ENCODE data around the gene UNC5B.

UNC5B gene

DNA sequence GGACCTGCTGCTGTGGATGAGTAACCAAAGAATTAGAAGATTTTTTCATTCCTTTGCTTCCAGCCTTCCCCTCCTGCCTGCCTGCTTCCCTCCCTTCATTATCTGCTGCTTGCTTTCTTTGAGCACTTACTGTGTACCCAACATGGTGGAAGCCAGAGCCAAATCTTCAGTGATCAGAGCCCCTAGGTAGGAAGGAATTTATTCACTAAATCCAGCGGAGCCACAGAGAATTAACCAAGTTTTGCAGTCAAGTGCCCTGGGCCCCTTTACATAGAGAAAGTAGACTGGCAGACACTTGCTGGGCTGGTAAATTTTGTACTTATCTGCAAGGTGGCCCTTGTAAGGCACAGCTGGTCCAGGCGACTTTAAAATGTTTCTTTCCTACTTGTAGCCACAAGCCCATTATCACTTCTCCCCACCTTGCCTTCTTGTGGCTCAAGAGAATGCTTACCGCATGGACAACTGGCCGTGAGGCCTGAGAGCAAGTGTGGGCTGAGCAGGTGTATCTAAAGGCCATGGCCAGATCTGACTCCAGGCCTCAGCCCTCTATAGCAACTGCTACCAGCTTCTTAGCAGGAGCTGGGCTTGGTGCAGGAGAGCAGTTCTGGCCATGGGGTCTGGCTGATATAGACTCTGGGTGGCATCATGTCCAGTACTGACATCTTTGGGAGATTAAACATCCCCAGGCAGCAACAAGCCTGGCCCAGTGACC lies 11.1 kb downstream of the UNC5B start:
- DNase-seq (ENCODE audit: low spot score), result no peak

DNA sequence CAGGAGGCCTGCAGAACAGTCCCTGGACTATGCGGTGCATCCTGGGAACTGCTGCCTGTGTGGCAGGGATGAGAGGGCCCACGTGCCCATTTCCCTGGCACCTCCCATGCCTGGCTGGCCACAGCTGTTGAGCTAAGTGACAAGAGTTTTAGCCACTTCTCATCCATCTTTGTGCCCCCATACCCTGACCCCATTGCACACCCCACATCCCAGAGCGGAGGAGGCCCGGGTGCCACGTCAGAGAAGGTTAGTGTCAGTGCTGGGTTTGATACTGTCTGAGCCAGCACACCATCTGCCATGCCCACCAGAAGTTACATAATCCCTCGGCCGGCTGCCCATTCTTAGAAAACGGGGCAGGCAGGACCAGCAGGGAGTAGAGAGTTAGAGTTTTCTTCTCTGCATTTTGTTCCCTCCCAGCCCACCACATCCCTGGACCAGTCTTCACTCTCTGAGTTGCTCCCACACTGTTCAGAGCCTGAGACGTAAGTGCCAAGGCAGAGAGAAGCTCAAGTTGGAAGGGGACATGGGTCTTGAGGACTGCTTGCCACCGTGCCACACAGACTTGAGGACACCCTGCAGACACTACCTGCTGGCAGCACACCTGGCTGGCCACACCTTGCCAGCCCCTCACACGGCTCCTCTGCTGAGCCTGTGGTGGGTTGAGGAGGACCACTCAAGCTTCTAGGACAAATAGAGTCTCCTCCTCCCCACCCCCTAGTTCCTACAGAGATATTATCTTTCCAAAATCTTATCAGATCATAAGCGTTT lies 13.1 kb downstream of the UNC5B start:
- peak; percentile 58 for DNase-seq (ENCODE audit: low spot score)

DNA sequence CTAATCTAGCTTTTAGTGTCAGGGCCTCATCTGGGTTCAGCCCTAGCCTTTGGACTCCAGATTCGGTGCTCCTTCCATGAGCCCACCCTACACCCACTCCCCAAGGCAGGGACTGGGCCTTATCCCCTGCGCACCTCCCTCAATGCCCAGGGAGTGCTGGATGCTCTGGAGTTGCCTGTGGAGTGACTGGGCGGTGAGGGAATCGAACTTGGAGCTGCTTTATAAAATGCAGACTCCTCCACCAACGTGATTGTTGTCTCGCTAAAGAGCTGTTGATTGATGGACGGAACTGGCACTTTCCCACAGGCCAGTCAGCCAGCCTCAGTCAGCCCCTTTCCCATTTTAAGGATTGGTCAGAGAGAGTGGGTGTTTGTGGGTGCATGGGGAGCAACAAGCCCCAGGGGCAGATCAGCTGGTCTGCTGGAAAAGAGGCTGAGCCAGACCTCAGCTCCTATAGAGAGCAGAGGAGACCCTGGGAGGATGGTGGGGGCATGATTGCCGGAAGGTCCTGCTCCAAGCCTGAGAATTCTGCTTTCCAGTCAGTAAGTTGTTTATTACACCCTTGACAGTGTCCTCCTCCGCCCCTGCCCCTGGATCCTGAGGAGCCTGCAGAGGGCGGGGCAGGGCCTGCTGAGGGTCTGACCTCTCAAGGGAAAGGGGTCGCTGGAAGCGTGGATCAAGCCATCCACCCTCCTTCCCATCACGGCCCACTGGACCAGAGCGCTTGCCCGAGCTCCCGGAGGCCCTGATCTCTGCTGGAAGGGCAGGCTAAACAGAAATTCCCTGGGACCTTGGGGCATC lies 16.7 kb downstream of the UNC5B start:
- DNase-seq (ENCODE audit: low spot score), result no peak

DNA sequence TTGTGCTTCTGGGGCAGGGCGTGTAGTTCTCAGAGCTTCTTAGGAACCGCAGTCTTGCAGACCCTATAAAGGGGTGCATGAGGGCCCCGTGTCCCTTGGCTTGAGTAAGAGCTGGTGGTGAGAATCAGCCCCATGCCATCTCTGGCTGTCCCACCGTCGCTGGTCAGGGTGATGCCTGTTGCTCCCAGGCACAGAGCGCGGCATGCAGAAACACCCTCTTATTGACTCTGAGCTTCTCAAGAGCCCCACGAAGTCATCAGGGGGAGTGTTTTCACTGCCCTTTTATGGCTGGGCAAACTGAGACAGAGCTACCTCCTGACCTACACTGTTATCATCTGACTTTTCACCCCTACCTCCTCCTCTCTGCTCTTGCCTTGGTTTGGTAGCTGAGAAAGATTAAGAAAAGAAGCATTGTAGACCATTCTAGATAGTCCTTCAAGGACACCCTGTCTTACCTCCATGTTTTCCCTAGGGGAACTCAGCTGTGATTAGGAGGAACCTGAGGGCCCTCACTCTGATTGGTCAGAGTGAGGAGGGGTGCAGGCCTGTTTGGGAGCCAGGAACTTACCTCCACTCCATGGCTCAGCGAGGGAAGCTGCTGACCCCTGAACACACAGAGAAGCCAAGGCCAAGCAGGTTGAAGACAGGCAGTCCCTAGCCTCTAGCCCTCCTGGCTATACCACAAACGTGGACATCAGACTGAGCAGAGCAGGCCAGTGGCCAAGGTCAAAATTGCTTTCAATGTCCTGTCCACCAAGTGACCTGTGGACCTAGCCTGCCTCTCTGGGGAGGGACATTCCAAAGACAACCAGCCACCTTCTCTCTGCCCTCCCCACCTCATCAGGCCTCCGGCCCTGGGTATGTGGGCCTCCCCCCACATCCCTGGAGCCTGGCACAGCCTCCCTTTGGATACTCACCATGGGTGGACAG lies 17.6 kb downstream of the UNC5B start:
- no peak for DNase-seq (ENCODE audit: low spot score)

DNA sequence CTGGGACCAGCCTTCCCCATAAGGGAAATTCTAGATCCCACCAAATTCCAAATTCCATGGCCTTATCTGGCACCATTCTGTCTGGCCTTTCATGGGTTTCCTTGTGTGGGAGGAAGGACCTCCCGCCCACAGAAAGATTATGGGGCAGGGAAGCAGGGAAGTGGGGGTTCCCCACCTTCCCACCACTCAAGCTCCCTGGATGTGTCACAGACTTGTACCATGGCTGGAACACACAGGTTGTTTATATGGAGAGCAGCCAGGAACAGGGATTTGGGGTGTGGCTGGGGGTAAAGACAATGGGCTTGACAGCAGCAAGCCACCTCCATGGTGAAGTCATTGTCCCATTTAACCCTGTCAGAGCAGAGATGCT lies 18.3 kb downstream of the UNC5B start:
- no peak for DNase-seq (ENCODE audit: low spot score)

DNA sequence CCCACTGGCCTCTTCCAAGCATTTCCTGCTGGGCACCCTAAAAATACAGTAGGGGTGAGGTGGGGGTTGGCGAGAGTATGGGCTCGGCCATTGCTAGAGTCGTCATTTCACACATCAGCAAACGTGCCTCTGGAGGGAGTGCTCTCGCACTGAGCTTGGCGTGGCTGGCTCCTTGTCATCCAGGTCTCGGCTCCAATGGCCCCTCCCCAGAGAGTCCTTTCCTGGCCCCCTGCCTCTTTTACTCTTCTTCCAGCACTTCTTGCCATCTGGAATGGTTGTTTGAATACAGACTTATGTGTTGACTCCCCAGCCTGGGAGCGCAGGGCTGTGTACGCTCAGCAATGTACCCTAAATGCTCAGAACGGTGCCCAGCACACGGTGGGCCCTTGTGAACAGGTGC lies 18.8 kb downstream of the UNC5B start:
- no peak for DNase-seq (ENCODE audit: low spot score)

DNA sequence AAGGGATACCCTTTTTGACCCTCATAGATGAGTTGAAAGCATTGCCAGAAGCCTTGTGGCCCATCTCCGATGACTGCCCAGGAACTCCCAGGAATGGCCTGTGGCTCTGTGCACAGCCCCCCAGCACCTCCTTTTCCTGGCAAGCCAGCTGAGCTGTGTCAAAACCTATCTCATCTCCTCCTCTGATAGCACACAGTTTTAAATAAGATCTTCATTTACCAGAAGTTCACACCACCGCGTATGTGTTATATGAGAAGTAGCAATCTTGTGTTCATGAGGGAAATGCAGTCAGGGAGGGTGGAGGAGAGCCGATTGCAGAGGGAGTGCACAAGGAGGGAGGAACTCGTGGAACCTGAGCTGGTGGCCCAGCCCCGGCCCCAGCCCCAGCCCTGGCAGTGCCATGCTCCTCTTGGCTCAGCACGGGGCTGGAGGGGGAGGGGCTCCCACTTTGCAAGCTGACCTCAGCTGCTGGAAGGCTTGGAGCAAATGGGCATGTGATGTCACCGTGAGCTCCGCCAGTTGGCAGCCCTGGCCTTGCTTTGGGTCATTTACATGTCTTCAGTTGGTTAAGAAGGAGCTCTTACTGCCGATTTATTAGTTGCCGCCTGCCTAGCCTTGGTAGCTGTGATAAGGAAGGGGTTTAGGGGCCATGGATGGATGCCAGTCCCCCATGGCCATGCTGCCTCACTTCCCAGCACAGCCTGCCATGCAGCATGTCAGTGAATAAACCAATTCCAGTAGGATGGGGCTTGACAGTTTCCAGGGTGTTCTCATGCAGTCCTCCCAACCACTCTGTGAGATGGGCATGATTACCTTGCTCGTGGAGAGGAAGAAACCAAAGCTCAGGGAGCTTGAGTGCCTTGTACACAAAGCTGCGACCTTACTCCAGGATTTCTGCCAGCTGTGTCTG lies 20.0 kb downstream of the UNC5B start:
- DNase-seq (ENCODE audit: low spot score), result no peak

DNA sequence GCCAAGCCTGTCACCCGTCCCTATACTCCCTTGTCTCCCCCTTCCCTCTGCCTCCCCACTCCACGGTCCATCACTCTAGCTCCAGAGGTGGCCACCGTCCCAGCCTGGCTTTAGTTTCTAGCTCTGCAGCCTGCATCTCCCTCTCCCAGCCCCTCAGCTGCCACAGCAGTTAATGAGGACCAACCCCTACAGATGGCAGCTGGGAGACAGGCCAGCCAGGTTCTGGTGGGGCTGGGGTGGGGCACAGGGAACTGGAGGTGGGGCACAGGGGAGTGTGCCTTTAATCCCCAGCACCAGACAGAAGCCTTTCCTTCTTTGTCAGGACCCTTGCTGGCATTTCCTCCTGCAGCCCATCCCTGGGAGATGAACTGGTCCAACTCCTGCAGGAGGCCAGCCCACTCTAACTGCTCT lies 21.1 kb downstream of the UNC5B start:
- peak; percentile 69 for DNase-seq (ENCODE audit: low spot score)

DNA sequence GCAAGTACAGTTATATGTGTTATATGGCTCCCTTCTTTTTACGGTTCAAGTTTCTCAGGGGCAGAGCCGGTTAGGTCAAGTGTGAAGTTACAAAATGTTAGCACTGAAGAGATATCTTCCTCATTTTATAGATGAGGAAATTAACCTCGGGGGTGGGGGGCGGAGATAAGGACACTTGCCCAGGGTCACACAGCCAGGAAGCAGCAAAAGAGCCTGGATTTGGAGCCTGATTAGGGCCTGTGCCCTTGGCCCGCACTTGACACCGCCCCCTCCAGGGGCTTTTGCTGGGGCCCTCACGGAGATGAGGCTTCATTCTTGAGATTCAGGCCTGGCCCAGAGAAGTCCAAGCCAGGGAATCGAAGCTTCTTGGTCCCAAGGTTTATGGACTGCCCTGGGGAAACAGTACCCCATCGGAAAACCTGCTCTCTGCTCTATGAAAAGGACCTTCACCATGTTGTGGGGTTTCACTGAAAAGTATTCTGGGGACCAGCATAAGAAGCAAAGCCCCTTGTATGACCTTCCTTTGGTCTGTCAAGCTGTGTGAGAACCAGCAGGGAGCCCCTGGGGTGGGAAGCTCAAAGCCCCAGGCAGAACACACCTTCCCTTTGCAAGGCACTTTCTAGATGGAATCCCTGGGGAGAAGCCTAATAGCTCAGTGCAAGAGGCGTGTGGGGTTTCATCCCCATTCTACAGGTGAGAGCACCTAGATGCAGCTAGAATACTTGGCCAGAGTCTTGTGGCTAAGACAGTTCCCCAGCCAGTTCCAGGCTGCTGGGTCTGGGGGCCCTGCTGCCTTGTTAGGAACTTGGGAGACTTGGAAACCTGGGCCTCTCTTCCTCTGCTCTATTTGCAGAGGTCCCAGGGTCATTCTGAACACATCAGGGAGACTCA lies 21.9 kb downstream of the UNC5B start:
- DNase-seq (ENCODE audit: low spot score), result no peak

DNA sequence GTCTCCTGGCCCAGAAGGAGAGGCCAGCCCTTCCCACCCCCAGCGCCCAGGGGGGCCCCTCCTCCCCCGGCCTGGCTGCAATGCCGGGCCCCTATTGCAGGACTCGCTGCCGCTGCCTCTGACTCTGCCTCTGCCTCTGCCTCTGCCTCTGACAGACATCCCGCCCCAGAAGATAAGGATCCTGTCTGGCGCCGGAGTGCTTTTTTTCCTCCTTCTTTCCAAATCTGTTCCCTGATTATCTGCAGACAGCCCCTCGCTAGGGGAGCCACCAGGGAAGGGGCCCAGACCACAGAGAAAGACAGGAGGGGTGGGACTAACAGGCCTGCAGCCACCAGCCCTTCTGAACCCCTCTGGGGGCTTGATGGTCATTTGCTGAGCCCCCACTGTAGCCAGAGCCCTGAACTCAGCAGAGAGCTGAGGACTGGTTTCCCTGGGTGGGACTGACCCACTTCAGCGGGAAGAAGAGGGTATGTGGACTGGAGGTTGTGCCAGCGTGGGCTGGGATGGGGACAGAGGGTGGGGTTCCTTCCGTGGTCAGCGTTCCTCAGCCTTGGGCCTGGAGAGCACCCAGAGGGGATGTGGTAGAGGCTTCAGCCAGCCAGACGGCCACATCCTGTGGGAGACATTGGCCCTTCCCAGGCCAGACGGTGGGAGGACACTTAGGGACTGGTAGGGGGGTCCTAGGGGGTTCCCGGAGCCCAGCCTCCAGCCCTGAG lies 22.8 kb downstream of the UNC5B start:
- no peak for DNase-seq (ENCODE audit: low spot score)

DNA sequence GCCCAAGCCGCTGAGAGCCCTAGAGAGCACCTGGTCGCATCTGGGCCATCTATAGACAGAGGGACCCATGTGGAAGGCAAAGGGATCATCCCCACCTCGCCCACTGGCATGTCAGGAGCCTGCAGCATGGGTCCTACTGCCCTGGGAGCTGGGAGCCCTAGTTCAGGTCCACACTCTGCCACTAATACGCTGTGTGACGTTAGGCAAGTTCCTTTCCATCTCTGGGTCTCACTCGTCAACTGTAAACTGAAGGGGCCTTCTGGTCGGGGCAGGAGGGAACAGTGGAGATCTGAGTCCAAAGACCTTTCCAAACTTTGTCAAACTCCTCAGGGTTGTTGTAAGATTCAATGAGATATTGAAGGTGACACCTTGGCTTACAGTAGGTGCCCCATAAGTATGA lies 23.4 kb downstream of the UNC5B start:
- no peak for DNase-seq (ENCODE audit: low spot score)

DNA sequence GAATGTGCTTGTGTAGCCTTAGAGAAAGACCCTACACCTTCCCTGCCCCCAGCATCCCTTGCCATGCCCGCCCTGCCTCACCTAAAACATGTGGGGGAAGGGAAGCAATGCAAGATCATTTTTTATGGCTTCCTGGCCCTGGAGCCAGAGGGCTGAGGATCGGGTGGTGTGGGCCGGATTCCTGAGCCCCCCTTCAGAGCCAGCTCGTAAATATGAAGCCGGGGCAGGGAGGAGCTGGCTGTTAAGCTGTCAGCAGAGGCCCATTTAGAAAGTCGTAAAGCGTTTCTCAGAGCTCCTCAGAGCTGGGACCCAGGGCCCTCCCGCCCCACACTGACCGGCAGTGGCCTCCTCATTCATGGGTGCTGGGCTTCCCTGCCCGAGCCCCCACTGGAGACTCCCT lies 23.9 kb downstream of the UNC5B start:
- no peak for DNase-seq (ENCODE audit: low spot score)

DNA sequence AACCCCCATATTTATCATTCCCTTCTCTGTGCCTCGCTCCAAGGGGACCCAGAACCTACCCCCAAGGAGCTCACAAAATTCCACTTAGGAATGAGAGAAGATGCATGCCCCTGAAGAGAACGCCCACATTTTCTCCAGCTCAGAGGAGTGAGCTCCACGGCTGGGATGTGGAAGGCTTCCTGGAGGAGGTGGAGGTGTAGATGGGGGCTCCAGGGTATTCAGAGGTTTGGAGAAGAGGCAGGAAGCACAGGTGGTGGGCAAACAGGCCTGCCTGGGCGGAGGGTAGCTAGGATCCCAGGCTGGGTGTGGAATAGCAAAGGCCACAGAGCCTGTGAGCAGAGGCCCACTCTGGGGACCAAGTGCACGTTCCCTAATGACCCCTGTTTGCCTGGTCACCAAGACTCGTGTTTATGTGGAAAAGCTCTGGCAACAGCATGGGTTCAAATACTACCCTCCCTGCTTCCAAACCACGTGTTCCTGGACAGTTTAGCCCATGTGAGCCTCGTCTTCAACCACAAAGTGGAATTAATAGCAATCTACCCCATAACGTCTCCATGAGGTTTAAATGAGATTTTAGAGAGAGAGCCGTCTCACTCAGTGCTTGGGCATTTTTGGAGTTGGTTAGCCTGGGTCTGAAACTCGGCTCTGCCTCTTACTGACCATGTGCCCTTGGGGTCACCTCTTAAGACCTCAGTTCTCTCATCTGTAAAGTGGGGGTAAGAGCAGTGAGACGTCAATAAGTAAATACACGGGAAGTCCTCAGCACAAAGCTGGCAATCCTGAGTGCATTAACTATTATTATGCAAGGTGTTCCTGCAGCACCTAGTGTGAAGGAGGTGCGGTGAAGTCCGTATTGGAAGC lies 24.7 kb downstream of the UNC5B start:
- no peak for DNase-seq (ENCODE audit: low spot score)

DNA sequence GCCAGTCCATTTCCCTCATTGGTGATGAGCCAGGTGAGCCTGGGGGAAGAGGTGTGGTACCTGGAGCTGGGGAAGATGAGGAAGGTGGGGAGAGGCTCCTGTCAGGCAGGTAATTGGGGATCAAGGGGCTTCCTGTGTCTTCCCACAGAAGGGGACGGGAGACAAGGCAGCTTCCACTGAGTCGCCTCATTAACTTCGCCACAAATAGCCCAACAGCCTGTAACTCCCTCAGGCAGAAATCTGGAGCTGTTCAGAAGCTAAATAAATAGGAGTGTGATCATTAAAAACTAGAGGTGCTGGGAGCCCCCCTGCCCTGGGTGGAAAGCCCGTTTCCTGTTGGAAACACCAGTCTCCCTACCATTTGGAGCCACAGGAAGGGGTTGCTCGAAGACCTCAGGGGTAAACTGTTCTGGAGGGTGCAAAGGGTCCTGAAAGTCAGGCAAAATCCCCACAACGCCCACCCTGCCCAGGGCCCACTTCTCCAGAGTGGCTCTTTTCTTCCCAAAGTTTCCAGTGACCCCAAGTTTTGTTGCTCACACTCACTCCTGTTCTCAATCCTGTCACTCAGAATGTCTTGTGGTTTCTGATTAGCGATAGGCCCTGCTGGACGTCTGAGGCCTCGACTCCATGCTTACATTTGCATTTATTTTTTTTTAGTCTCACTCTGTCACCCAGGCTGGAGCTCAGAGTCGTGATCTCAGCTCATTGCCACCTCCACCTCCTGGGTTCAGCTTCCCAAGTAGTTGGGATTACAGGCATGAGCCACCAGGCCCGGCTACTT lies 25.7 kb downstream of the UNC5B start:
- DNase-seq (ENCODE audit: low spot score), result no peak

DNA sequence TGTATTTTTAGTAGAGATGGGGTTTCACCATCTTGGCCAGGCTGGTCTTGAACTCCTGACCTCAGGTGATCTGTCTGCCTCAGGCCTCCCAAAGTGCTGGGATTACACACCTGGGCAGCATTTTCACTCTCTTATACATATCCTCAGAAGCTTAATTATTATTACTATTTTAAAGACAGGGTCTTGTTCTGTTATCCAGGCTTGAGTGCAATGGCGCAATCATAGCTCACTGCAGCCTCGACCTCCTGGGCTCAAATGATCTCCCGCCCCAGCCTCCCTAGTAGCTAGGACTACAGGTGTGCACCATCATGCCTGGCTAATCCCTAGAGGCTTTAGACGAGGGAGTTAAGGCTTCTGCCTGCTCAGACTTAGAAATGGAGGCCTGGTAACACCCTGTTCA lies 26.3 kb downstream of the UNC5B start:
- no peak for DNase-seq (ENCODE audit: low spot score)

DNA sequence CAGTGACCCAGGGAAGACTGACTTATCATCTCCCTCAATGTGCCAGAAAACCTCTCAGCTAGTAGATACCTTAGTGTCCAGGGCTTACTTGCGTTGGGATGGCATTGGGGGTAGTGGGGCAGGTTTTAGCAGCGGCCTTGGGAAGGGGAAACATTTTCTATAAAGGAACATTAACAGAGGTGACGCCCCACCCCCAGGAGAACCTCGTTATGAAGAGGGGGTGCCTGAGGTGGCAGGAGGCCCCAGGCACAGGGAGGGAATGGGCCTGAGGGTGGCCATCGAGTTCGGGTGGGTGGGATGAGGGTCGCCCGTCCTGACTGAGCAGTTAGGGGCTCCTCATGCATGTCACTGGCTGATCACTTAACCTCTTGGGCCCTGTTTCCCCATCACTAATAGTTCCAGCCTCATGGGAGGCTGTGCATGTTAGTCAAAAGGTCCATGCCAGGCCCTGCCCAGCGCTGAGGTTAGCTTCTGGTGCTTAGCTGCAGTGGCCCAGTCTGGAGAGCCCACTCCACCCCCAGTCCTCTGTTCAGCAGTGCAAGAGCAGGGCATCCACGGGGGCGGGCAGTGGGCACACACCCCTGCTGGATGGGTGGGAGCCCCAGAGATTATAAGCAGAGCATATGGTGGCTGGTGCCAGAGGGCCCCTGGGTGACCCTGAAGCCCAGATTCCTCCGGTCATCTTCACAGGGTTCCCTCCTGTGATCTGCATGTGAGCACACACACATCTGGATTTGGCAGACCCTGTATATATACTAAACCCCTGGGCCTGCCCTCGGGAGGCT lies 27.0 kb downstream of the UNC5B start:
- DNase-seq (ENCODE audit: low spot score), result no peak

All from D341Med (cell line).